Measurements from ENCODE around the gene RMND5A.

- TF ChIP-seq REST (IDR thresholded peaks at IDR 0.05; ENCODE audit: low read depth) (no peak), MAX (IDR thresholded peaks at IDR 0.05) (peak; percentile 72), RAD21 (IDR thresholded peaks at IDR 0.05; ENCODE audit: low read depth) (no peak), CEBPB (IDR thresholded peaks at IDR 0.05) (no peak), YY1 (IDR thresholded peaks at IDR 0.05; ENCODE audit: low read depth) (no peak), NFIC (IDR thresholded peaks at IDR 0.05) (no peak), FOXM1 (IDR thresholded peaks at IDR 0.05; ENCODE audit: borderline replicate concordance, low read depth) (no peak)
Measured at GRCh38 chr2:86704459-86704971, 15.6 kb upstream of the RMND5A start.
